Measurements from ENCODE around the gene CASQ2.

The CASQ2 gene

GRCh38 chr1:115727706-115728249 lies 40.7 kb downstream of the CASQ2 start:
- no peak for DNase-seq (ENCODE audit: low read depth)

- no peak for DNase-seq (ENCODE audit: low read depth)
Measured at GRCh38 chr1:115726570-115726969, 41.9 kb downstream of the CASQ2 start.

GRCh38 chr1:115726161-115726560 lies 42.4 kb downstream of the CASQ2 start:
- DNase-seq (ENCODE audit: low read depth), result no peak

GRCh38 chr1:115725600-115725999 lies 42.9 kb downstream of the CASQ2 start:
- DNase-seq (ENCODE audit: low read depth), result no peak

GRCh38 chr1:115723756-115724155 lies 44.8 kb downstream of the CASQ2 start:
- no peak for DNase-seq (ENCODE audit: low read depth)

GRCh38 chr1:115722221-115722620 lies 46.3 kb downstream of the CASQ2 start:
- no peak for DNase-seq (ENCODE audit: low read depth)

GRCh38 chr1:115719285-115719684 lies 49.2 kb downstream of the CASQ2 start:
- no peak for DNase-seq (ENCODE audit: low read depth)

- no peak for DNase-seq (ENCODE audit: low read depth)
Measured at GRCh38 chr1:115718011-115718754, 50.3 kb downstream of the CASQ2 start.

- DNase-seq (ENCODE audit: low read depth), result no peak
Measured at GRCh38 chr1:115717541-115717940, 51.0 kb downstream of the CASQ2 start.

- no peak for DNase-seq (ENCODE audit: low read depth)
Measured at GRCh38 chr1:115714572-115715141, 53.9 kb downstream of the CASQ2 start.

GRCh38 chr1:115713906-115714305 lies 54.6 kb downstream of the CASQ2 start:
- no peak for DNase-seq (ENCODE audit: low read depth)

- no peak for DNase-seq (ENCODE audit: low read depth)
Measured at GRCh38 chr1:115712911-115713609, 55.5 kb downstream of the CASQ2 start.

GRCh38 chr1:115710859-115711624 lies 57.5 kb downstream of the CASQ2 start:
- DNase-seq (ENCODE audit: low read depth), result no peak

GRCh38 chr1:115706587-115707425 lies 61.7 kb downstream of the CASQ2 start:
- DNase-seq (ENCODE audit: low read depth), result no peak

- DNase-seq (ENCODE audit: low read depth), result no peak
Measured at GRCh38 chr1:115705963-115706362, 62.6 kb downstream of the CASQ2 start.

- DNase-seq (ENCODE audit: low read depth), result no peak
Measured at GRCh38 chr1:115705085-115705951, 63.2 kb downstream of the CASQ2 start.

- DNase-seq (ENCODE audit: low read depth), result no peak
Measured at GRCh38 chr1:115702959-115703358, 65.6 kb downstream of the CASQ2 start.

GRCh38 chr1:115701090-115701489 lies 67.4 kb downstream of the CASQ2 start:
- DNase-seq (ENCODE audit: low read depth), result no peak

- no peak for DNase-seq (ENCODE audit: low read depth)
Measured at GRCh38 chr1:115697619-115698018, 70.9 kb downstream of the CASQ2 start.

- no peak for DNase-seq (ENCODE audit: low read depth)
Measured at GRCh38 chr1:115694805-115695204, 73.7 kb downstream of the CASQ2 start.
